GM12892 (cell line): ENCODE measurements around the gene PIK3C2G.

ENCODE experiments used
- POLR2A ChIP-seq: IDR thresholded peaks from 2 replicates; pipeline ENCODE4 v1.6.1; 2011; ENCODE audit warnings: low read depth, low read length, control low read depth
- POLR2AphosphoS5 ChIP-seq: IDR thresholded peaks from 2 replicates; pipeline ENCODE4 v1.6.1; 2011; ENCODE audit warnings: low read depth, low read length, control low read depth

GRCh38 chr12:18306311-18306710, 45.0 kb downstream of the PIK3C2G start:
- TF ChIP-seq POLR2AphosphoS5 (no peak), POLR2A (no peak)
